GM23248 (cell line): ENCODE results near the gene SIRPG.

ENCODE experiments used
- EZH2 ChIP-seq: fragments of 200-600 bp; sonication (generic); IDR thresholded peaks from 2 replicates; pipeline ENCODE4 v1.6.1; 2018; ENCODE audit warnings: antibody characterized with exemption, mild to moderate bottlenecking; ENCODE audit not compliant: insufficient read depth, poor library complexity, severe bottlenecking
- EZH2phosphoT487 ChIP-seq: fragments of 200-600 bp; sonication (generic); IDR thresholded peaks from 2 replicates; pipeline ENCODE4 v1.6.1; 2018; ENCODE audit warnings: antibody characterized with exemption, moderate library complexity, mild to moderate bottlenecking, low read depth; ENCODE audit not compliant: insufficient read depth

DNA sequence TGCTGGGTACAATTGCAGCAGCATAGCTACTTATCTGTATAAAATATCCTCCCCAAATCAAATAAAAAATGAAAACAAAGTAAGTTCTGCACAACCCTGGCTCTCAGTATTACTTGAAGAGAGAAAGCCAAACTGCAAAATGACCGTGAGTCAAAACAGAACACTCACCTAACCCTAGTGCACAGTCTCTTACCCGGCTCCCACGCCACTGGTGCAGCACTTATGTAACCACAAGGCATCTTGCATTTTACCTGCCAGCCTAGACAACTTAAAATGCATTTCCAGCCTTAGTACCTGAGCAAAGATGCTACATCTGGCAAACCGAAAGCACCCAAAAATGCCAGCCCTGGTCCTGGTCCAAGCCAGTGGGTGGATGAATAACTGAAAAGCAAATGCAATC is 25.4 kb downstream of the SIRPG start:
- TF ChIP-seq EZH2, result no peak
- no peak for TF ChIP-seq EZH2phosphoT487
